ENCODE measurements around the gene BRS3.

BRS3 gene

DNA sequence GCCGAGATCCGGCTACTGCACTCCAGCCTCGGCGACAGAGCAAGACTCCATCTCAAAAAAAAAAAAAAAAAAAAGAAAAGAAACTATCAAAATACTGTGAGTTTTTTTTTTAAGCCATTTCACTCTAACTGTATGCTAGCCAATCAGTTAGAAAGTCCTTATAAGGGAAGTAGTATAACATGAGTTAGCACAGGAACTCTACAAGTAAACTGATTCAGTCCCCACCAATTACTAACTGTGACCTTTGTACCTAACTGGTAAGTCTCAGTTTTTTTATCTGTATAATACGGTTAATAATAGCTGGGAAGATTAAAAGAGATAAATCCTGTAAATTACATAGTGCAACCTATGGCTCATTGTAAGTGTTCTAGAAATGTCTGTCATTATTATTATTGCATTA, 35.1 kb upstream of the BRS3 start:
- H3K4me1 ChIP-seq (ENCODE audit: control insufficient read depth, low read length) = no peaks in the 10 kb centered on the region
- H3K9me2 ChIP-seq (replicated peaks; ENCODE audit: control insufficient read depth, low read length) = no peaks in the 10 kb centered on the region
- no peaks in the 10 kb centered on the region for H4K20me1 ChIP-seq (ENCODE audit: control insufficient read depth, insufficient read depth, low read depth, low read length)
- no peaks in the 10 kb centered on the region for H3K79me2 ChIP-seq (ENCODE audit: control insufficient read depth, low read length)
- no peaks in the 10 kb centered on the region for H3K36me3 ChIP-seq (ENCODE audit: control insufficient read depth, low read length)
- TF ChIP-seq, protein P1, sequence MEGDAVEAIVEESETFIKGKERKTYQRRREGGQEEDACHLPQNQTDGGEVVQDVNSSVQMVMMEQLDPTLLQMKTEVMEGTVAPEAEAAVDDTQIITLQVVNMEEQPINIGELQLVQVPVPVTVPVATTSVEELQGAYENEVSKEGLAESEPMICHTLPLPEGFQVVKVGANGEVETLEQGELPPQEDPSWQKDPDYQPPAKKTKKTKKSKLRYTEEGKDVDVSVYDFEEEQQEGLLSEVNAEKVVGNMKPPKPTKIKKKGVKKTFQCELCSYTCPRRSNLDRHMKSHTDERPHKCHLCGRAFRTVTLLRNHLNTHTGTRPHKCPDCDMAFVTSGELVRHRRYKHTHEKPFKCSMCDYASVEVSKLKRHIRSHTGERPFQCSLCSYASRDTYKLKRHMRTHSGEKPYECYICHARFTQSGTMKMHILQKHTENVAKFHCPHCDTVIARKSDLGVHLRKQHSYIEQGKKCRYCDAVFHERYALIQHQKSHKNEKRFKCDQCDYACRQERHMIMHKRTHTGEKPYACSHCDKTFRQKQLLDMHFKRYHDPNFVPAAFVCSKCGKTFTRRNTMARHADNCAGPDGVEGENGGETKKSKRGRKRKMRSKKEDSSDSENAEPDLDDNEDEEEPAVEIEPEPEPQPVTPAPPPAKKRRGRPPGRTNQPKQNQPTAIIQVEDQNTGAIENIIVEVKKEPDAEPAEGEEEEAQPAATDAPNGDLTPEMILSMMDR (IDR thresholded peaks at IDR 0.05; ENCODE audit: low read depth, low read length, poor library complexity, severe bottlenecking) = no peak
- TF ChIP-seq EZH2phosphoT487 (IDR thresholded peaks at IDR 0.05; ENCODE audit: borderline replicate concordance, low read length) = no peak
- no peak overlapping the region for H3K4me2 ChIP-seq (ENCODE audit: low read length)
- H3K27me3 ChIP-seq (ENCODE audit: control insufficient read depth, low read length) = no peaks in the 10 kb centered on the region
- H3K27ac ChIP-seq (ENCODE audit: low read depth, low read length) = no peak overlapping the region
- H3K9me3 ChIP-seq (ENCODE audit: control insufficient read depth, insufficient read depth, low read length) = no peaks in the 10 kb centered on the region
- no peak overlapping the region for H3K4me3 ChIP-seq (ENCODE audit: low read length)
- H3F3A ChIP-seq (ENCODE audit: control insufficient read depth, insufficient read depth) = no peaks in the 10 kb centered on the region

DNA sequence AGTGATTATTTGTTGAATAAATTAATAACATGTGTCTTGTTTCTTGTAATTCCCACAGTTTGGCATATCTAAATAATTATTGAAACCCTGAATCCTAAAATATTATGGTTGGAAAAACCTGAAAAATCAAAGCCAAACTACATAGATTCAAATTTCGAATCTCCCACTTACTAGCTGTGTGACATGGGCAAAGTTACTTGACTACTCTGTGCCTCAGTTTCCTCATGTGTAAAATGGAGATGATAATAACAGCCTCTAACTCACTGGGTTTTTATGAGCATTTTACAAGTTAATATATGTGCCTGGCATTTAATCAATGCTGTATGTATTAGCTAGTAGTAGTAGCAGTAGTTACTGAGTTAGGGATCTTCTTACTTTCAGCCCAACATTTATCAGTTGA, 34.6 kb upstream of the BRS3 start:
- H3F3A ChIP-seq (ENCODE audit: control insufficient read depth, insufficient read depth) = no peaks in the 10 kb centered on the region
- H3K4me2 ChIP-seq (ENCODE audit: low read length) = no peak overlapping the region
- H3K9me3 ChIP-seq (ENCODE audit: control insufficient read depth, insufficient read depth, low read length) = no peaks in the 10 kb centered on the region
- H3K4me3 ChIP-seq (ENCODE audit: low read length) = no peak overlapping the region
- no peaks in the 10 kb centered on the region for H3K4me1 ChIP-seq (ENCODE audit: control insufficient read depth, low read length)
- no peaks in the 10 kb centered on the region for H4K20me1 ChIP-seq (ENCODE audit: control insufficient read depth, insufficient read depth, low read depth, low read length)
- no peaks in the 10 kb centered on the region for H3K79me2 ChIP-seq (ENCODE audit: control insufficient read depth, low read length)
- no peaks in the 10 kb centered on the region for H3K27me3 ChIP-seq (ENCODE audit: control insufficient read depth, low read length)
- H3K9me2 ChIP-seq (replicated peaks; ENCODE audit: control insufficient read depth, low read length) = no peaks in the 10 kb centered on the region
- H3K36me3 ChIP-seq (ENCODE audit: control insufficient read depth, low read length) = no peaks in the 10 kb centered on the region
- TF ChIP-seq, protein P1 (IDR thresholded peaks at IDR 0.05; ENCODE audit: low read depth, low read length, poor library complexity, severe bottlenecking) = no peak
- TF ChIP-seq EZH2phosphoT487 (IDR thresholded peaks at IDR 0.05; ENCODE audit: borderline replicate concordance, low read length) = no peak
- H3K27ac ChIP-seq (ENCODE audit: low read depth, low read length) = no peak overlapping the region

DNA sequence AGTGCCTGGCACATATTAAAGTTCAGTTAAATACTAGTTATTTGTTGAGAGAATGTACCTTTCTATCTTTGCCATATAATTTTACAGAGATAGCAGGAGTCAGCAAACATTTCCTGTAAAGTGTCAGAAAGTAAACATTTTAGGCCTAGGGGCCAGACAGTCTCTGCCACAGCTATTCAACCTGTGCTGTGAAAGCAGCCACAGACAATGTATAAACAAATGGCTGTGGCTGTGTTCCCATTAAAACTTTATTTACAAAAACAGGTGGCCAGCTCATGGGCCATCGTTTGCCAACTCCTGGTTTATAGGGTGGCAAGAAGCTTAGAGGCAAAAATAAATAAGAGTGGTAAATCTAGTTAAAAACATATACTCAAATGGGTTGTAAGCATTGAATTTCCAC, 34.0 kb upstream of the BRS3 start:
- no peaks in the 10 kb centered on the region for H3K9me2 ChIP-seq (replicated peaks; ENCODE audit: control insufficient read depth, low read length)
- H3K4me2 ChIP-seq (ENCODE audit: low read length) = no peak overlapping the region
- TF ChIP-seq, protein P1 (IDR thresholded peaks at IDR 0.05; ENCODE audit: low read depth, low read length, poor library complexity, severe bottlenecking) = no peak
- TF ChIP-seq EZH2phosphoT487 (IDR thresholded peaks at IDR 0.05; ENCODE audit: borderline replicate concordance, low read length) = no peak
- H3K36me3 ChIP-seq (ENCODE audit: control insufficient read depth, low read length) = no peaks in the 10 kb centered on the region
- no peaks in the 10 kb centered on the region for H4K20me1 ChIP-seq (ENCODE audit: control insufficient read depth, insufficient read depth, low read depth, low read length)
- no peaks in the 10 kb centered on the region for H3K79me2 ChIP-seq (ENCODE audit: control insufficient read depth, low read length)
- no peak overlapping the region for H3K27ac ChIP-seq (ENCODE audit: low read depth, low read length)
- H3K27me3 ChIP-seq (ENCODE audit: control insufficient read depth, low read length) = no peaks in the 10 kb centered on the region
- H3F3A ChIP-seq (ENCODE audit: control insufficient read depth, insufficient read depth) = no peaks in the 10 kb centered on the region
- H3K4me1 ChIP-seq (ENCODE audit: control insufficient read depth, low read length) = no peaks in the 10 kb centered on the region
- no peak overlapping the region for H3K4me3 ChIP-seq (ENCODE audit: low read length)
- H3K9me3 ChIP-seq (ENCODE audit: control insufficient read depth, insufficient read depth, low read length) = no peaks in the 10 kb centered on the region

DNA sequence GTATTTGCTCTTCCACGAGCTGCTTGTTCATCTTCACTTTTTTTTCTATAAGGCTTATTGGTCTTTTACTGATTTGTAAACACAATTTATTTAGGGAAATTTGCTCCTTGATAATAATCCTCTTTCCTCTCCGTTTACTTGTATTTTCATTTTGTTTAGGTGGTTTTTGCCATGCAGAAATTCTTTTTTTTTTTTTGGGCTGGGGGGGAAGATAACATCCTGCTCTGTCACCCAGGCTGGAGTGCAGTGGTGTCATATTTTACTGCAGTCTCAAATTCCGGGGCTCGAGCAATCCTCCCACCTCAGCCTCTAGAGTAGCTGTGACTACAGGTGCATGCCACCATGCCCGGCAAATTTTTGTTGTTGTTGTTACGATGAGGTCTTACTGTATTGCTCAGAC, 31.6 kb upstream of the BRS3 start:
- H3K27me3 ChIP-seq (ENCODE audit: control insufficient read depth, low read length) = no peaks in the 10 kb centered on the region

More for the DNA sequence above, 31.6 kb upstream of the BRS3 start:
- no peaks in the 10 kb centered on the region for H3K79me2 ChIP-seq (ENCODE audit: control insufficient read depth, low read length)
- H3K9me3 ChIP-seq (ENCODE audit: control insufficient read depth, insufficient read depth, low read length) = no peaks in the 10 kb centered on the region
- H3K36me3 ChIP-seq (ENCODE audit: control insufficient read depth, low read length) = no peaks in the 10 kb centered on the region
- TF ChIP-seq EZH2phosphoT487 (IDR thresholded peaks at IDR 0.05; ENCODE audit: borderline replicate concordance, low read length) = no peak
- no peaks in the 10 kb centered on the region for H3F3A ChIP-seq (ENCODE audit: control insufficient read depth, insufficient read depth)
- no peaks in the 10 kb centered on the region for H3K4me1 ChIP-seq (ENCODE audit: control insufficient read depth, low read length)
- no peak overlapping the region for H3K4me2 ChIP-seq (ENCODE audit: low read length)
- H3K4me3 ChIP-seq (ENCODE audit: low read length) = no peak overlapping the region
- H3K27ac ChIP-seq (ENCODE audit: low read depth, low read length) = no peak overlapping the region
- no peaks in the 10 kb centered on the region for H4K20me1 ChIP-seq (ENCODE audit: control insufficient read depth, insufficient read depth, low read depth, low read length)
- H3K9me2 ChIP-seq (replicated peaks; ENCODE audit: control insufficient read depth, low read length) = no peaks in the 10 kb centered on the region
